ENCODE data around the gene PRKCH.

Gene PRKCH

GRCh38 chr14:61486930-61487495 is 165.6 kb downstream of the PRKCH start:
- no peak for DNase-seq (ENCODE audit: low read depth in 2 of 2)

- no peak for DNase-seq (ENCODE audit: low read depth in 2 of 2)
Measured at GRCh38 chr14:61488417-61489401, 167.3 kb downstream of the PRKCH start.

GRCh38 chr14:61489512-61489911 is 168.1 kb downstream of the PRKCH start:
- DNase-seq (ENCODE audit: low read depth in 2 of 2) = no peak

- DNase-seq (ENCODE audit: low read depth in 2 of 2) = no peak
Measured at GRCh38 chr14:61489932-61490331, 168.6 kb downstream of the PRKCH start.

GRCh38 chr14:61491224-61491623 is 169.8 kb downstream of the PRKCH start:
- no peak for DNase-seq (ENCODE audit: low read depth in 2 of 2)

- DNase-seq (ENCODE audit: low read depth in 2 of 2) = no peak
Measured at GRCh38 chr14:61491876-61492434, 170.6 kb downstream of the PRKCH start.

GRCh38 chr14:61492474-61492873 is 171.1 kb downstream of the PRKCH start:
- no peak for DNase-seq (ENCODE audit: low read depth in 2 of 2)

- DNase-seq (ENCODE audit: low read depth in 2 of 2) = no peak
Measured at GRCh38 chr14:61493239-61493638, 171.9 kb downstream of the PRKCH start.

GRCh38 chr14:61494018-61494417 is 172.6 kb downstream of the PRKCH start:
- DNase-seq (ENCODE audit: low read depth in 2 of 2) = no peak

GRCh38 chr14:61495809-61496208 is 174.4 kb downstream of the PRKCH start:
- DNase-seq (ENCODE audit: low read depth in 2 of 2) = no peak

GRCh38 chr14:61498303-61498702 is 176.9 kb downstream of the PRKCH start:
- DNase-seq (ENCODE audit: low read depth in 2 of 2) = no peak

GRCh38 chr14:61498811-61499210 is 177.4 kb downstream of the PRKCH start:
- DNase-seq (ENCODE audit: low read depth in 2 of 2) = no peak

GRCh38 chr14:61499991-61500390 is 178.6 kb downstream of the PRKCH start:
- no peak for DNase-seq (ENCODE audit: low read depth in 2 of 2)

GRCh38 chr14:61501714-61502458 is 180.5 kb downstream of the PRKCH start:
- no peak for DNase-seq (ENCODE audit: low read depth in 2 of 2)

- no peak for DNase-seq (ENCODE audit: low read depth in 2 of 2)
Measured at GRCh38 chr14:61502459-61503093, 181.2 kb downstream of the PRKCH start.

- peak; percentile 46 to 54 for DNase-seq (ENCODE audit: low read depth in 2 of 2)
Measured at GRCh38 chr14:61503167-61503801, 181.9 kb downstream of the PRKCH start.

- DNase-seq (ENCODE audit: low read depth in 2 of 2) = no peak
Measured at GRCh38 chr14:61504901-61505300, 183.5 kb downstream of the PRKCH start.

GRCh38 chr14:61505815-61506809 is 184.7 kb downstream of the PRKCH start:
- DNase-seq (ENCODE audit: low read depth in 2 of 2) = no peak

- no peak for DNase-seq (ENCODE audit: low read depth in 2 of 2)
Measured at GRCh38 chr14:61508526-61508925, 187.1 kb downstream of the PRKCH start.
